ENCODE measurements around the gene RPL5. TPM values are rescaled to one million over a fixed set of nuclear protein-coding genes. Genes with fewer than 3 reads are reported as not detected.

The RPL5 gene
- total and polyA plus RNA-seq, 9 of the 15 experiments (the other 6 are each of a cell fraction or from before 2014, with no cell fraction given), result 1,467 to 4,252 (median 2,454) TPM

- no peak for TF ChIP-seq RREB1 (CRISPR knock-in tag; IDR thresholded peaks at IDR 0.05)
- TF ChIP-seq ZNF551 (CRISPR knock-in tag; IDR thresholded peaks at IDR 0.05), result no peak
- no peak for TF ChIP-seq ZNF764 (CRISPR knock-in tag; IDR thresholded peaks at IDR 0.05; ENCODE audit: low read depth)
- no peak for TF ChIP-seq ZNF507 (tag; conservative IDR thresholded peaks at IDR 0.05)
- TF ChIP-seq TSHZ1 (CRISPR knock-in tag; IDR thresholded peaks at IDR 0.05), result no peak
- TF ChIP-seq ZNF384 (IDR thresholded peaks at IDR 0.05; ENCODE audit: low read depth, low read length), result peak; percentile 30; the same call in 1 of the 2 replicates
- TF ChIP-seq TCF7 (IDR thresholded peaks at IDR 0.05; ENCODE audit: borderline replicate concordance), result no peak
- no peak; the same call in 1 of the 2 replicates for TF ChIP-seq TCFL5 (CRISPR knock-in tag; conservative IDR thresholded peaks at IDR 0.05)
- peak; percentile 83 for TF ChIP-seq HINFP (tag; conservative IDR thresholded peaks at IDR 0.05; ENCODE audit: low read depth)
- no peak for TF ChIP-seq HMG20A (CRISPR knock-in tag; conservative IDR thresholded peaks at IDR 0.05)
- no peak for TF ChIP-seq ZNF449 (CRISPR knock-in tag; IDR thresholded peaks at IDR 0.05)
- TF ChIP-seq MCM3 (IDR thresholded peaks at IDR 0.05), result no peak
- TF ChIP-seq SAP30 (IDR thresholded peaks at IDR 0.05; ENCODE audit: borderline replicate concordance, insufficient read depth, low read depth, low read length, poor library complexity, severe bottlenecking), result peak; percentile 89
- TF ChIP-seq ZNF76 (CRISPR knock-in tag; IDR thresholded peaks at IDR 0.05; ENCODE audit: borderline replicate concordance), result peak; percentile 85; the same call in 1 of the 2 replicates
Observed at GRCh38 chr1:92831762-92832536, at the start of gene RPL5 (continued).

Measured in K562 (cell line).